ENCODE data around the gene REEP3.

DNA sequence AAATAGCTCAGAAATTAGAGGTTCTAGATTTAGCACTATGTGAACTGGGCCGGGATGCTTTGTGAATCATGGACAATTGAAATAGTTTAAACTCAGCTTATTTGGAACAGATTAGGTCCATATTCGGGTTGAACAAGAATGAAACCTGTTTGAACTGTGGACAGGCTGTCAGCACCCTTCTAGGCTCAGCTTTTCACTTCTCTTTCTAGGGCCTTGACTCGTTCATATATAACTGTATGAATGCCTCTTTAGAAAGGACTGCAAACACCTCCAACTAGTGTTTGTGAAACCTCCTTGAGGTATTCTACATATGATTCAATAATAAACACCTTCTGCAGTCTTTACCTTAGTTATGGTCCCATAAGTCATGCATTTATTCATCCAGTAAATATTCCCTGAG, 115.6 kb downstream of the REEP3 start:
- no peak for TF ChIP-seq CTCF (IDR thresholded peaks at IDR 0.05)
- no peak for TF ChIP-seq POLR2A (IDR thresholded peaks at IDR 0.05)

All from body of pancreas (tissue), 4 donors.